ENCODE measurements around the gene DIABLO. TPM values are rescaled to one million over a fixed set of nuclear protein-coding genes. Genes with fewer than 3 reads are reported as not detected.

DIABLO gene
- total and polyA plus RNA-seq, 12 donors, result 40.2 to 100 (median 51.9) TPM

DNA sequence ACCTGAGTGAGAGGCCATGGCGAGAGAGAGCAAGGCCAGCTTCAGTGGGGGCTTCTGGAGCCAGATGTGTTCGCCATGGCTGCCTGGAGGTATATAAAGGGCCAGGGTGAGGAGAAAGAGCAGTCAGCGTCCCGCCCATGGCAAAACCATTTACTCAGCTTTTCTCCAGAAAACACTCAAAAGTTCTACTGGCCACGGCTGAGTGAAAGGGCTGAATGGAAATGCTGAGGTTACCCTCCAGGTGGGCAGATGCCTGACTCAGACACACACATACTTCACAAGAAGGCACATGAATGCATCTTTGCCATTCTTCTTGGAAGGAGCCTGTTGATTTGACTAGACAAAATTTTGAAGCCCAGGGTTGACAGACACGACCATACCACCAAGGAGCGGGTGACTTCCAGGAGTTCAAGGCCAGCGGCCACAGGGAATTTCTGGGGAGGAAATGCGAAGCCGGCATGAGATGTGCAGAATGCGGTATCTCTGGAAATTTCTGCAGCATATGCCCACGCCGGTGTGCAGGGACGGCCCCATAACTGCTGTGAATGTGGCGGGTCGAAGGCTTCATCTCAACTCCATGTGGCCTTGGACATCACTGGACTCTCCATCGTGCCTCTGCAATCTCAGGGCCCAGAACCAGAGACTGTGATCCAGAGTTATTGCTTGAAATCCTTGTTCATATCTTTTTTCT is 51.6 kb downstream of the DIABLO start, which contains the start of gene IL31:
Gene IL31 (minus strand): TSS at position 67 of the 691 bp plus-strand sequence. CDS start 49 bp downstream, at position 18.
- no peaks in the 10 kb centered on the region for H3K27me3 ChIP-seq
- no peaks in the 10 kb centered on the region for H3K36me3 ChIP-seq (replicated peaks in 1 of 2)
- H3K4me3 ChIP-seq, result no peak within 1 kb of the TSS
- no peak for TF ChIP-seq CTCF (IDR thresholded peaks at IDR 0.05)
- TF ChIP-seq POLR2A (IDR thresholded peaks at IDR 0.05), result no peak
- no peak within 1 kb of the TSS for H3K27ac ChIP-seq
- intact Hi-C loops (cut with DNase I), result no loop called here
- no peaks in the 10 kb centered on the region for H3K9me3 ChIP-seq (replicated peaks in 1 of 3)
- no peaks in the 10 kb centered on the region for H3K4me1 ChIP-seq (replicated peaks in 1 of 2)
- DNase-seq, result no peak
- WGBS, 4 donors, result 85 to 90% (median 87%) methylated on average over 17 of the region's 17 CpGs

GRCh38 chr12:122172262-122172939 is 53.5 kb downstream of the DIABLO start:
- DNase-seq, result no peak
- Histone ChIP-seq H3K27ac (no peak overlapping the region), H3K4me1 (replicated peaks in 1 of 2) (no peaks in the 10 kb centered on the region), H3K9me3 (replicated peaks in 1 of 3) (no peaks in the 10 kb centered on the region), H3K27me3 (no peaks in the 10 kb centered on the region), H3K4me3 (no peak overlapping the region), H3K36me3 (replicated peaks in 1 of 2) (no peaks in the 10 kb centered on the region)
- TF ChIP-seq POLR2A (IDR thresholded peaks at IDR 0.05) (no peak), CTCF (IDR thresholded peaks at IDR 0.05) (no peak)
- WGBS, 4 donors, result 69 to 82% (median 75%) methylated on average over 15 to 17 of the region's 17 CpGs
- intact Hi-C loops (cut with DNase I), result no loop called here

DNA sequence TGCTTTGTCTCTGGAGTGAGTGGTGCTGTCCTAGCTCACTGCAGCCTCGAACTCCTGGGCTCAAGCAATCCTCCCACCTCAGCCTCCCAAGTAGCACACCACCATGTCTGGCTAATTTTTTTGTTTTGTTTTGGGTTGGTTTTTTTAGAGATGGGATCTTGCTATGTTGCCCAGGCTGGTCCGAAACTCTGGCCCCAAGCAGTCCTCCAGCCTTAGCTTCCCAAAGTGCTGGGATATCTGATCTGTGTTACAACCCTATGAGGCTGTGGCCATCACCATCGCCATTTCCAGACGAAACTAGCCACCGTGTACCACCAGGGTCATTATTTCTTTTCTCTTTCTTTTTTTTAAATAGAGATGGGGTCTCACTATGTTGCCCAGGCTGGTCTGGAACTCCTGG is 54.5 kb downstream of the DIABLO start:
- no peak for TF ChIP-seq CTCF (IDR thresholded peaks at IDR 0.05)
- TF ChIP-seq POLR2A (IDR thresholded peaks at IDR 0.05), result no peak
- 76 to 86% (median 79%) methylated on average over 5 of the region's 5 CpGs for WGBS, 4 donors
- Histone ChIP-seq H3K36me3 (replicated peaks in 1 of 2) (no peaks in the 10 kb centered on the region), H3K4me1 (replicated peaks in 1 of 2) (no peaks in the 10 kb centered on the region), H3K9me3 (replicated peaks in 1 of 3) (no peaks in the 10 kb centered on the region), H3K4me3 (no peak overlapping the region), H3K27ac (no peak overlapping the region), H3K27me3 (no peaks in the 10 kb centered on the region)
- no peak for DNase-seq
- intact Hi-C loops (cut with DNase I), result no loop called here

DNA sequence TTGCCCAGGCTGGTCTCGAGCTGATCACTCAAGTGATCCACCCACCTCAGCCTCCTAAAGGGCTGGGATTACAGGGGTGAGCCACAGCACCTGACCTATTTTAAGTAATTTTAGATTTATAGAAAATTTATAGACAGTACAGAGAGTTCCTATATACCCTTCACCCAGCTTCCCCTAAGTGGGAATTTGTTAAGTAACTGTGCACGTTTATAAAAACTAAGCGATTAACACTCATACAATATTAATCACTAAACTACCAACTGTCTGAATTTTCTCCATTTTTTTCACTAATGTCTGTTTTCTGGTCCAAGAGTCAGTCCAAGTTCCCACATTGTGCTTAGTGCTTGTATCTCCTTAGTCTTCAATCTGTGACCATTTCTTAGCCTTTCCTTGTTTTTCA is 57.4 kb downstream of the DIABLO start:
- Histone ChIP-seq H3K4me3 (no peak overlapping the region), H3K27me3 (no peaks in the 10 kb centered on the region), H3K4me1 (replicated peaks in 1 of 2) (no peaks in the 10 kb centered on the region), H3K27ac (no peak overlapping the region), H3K36me3 (replicated peaks in 1 of 2) (no peaks in the 10 kb centered on the region), H3K9me3 (replicated peaks in 1 of 3) (no peaks in the 10 kb centered on the region)
- TF ChIP-seq CTCF (IDR thresholded peaks at IDR 0.05) (no peak), POLR2A (IDR thresholded peaks at IDR 0.05) (no peak)
- intact Hi-C loops (cut with DNase I), result no loop called here
- WGBS, 4 donors, result 86 to 91% (median 90%) methylated on average over 3 of the region's 3 CpGs
- DNase-seq, result no peak
